MM.1S (cell line): ENCODE measurements around the gene RNF149.

ENCODE experiments used
- DNase-seq: peaks from one replicate; pipeline ENCODE4 v3.0.0-alpha.2; 2015
- H2AFZ ChIP-seq: fragments of 300-600 bp; sonication (generic); 2 replicates; pipeline ENCODE4 v1.6.0; 2016; ENCODE audit warnings: antibody characterized with exemption, low read length
- H3F3A ChIP-seq: fragments of 300-600 bp; sonication (generic); 2 replicates; pipeline ENCODE4 v1.6.1; 2016; ENCODE audit warnings: mild to moderate bottlenecking, antibody characterized with exemption, low read length, moderate library complexity, mixed read lengths; ENCODE audit not compliant: insufficient read depth
- H3K27ac ChIP-seq: fragments of 300-600 bp; sonication (generic); 2 replicates; pipeline ENCODE4 v1.5.1; 2016; ENCODE audit warnings: mild to moderate bottlenecking, low read length
- H3K27me3 ChIP-seq: fragments of 300-600 bp; sonication (generic); replicated peaks from 2 replicates; pipeline ENCODE4 v1.6.0; 2016; ENCODE audit warnings: low read length; ENCODE audit not compliant: insufficient read depth
- H3K36me3 ChIP-seq: fragments of 300-600 bp; sonication (generic); replicated peaks from 2 replicates; pipeline ENCODE4 v1.6.1; 2016; ENCODE audit warnings: mild to moderate bottlenecking, low read length, mixed read lengths; ENCODE audit not compliant: insufficient read depth
- H3K4me1 ChIP-seq: fragments of 300-600 bp; sonication (generic); 2 replicates; pipeline ENCODE4 v1.6.1; 2016; ENCODE audit warnings: low read length, mixed read lengths
- H3K4me2 ChIP-seq: fragments of 300-600 bp; sonication (generic); 2 replicates; pipeline ENCODE4 v1.6.0; 2016; ENCODE audit warnings: low read depth, low read length
- H3K4me3 ChIP-seq: fragments of 300-600 bp; sonication (generic); 2 replicates; pipeline ENCODE4 v1.5.1; 2016; ENCODE audit warnings: low read length, mixed read lengths
- H3K79me2 ChIP-seq: fragments of 300-600 bp; sonication (generic); 2 replicates; pipeline ENCODE4 v1.6.1; 2016; ENCODE audit warnings: mixed run types, low read length, mixed read lengths
- H3K9ac ChIP-seq: fragments of 300-600 bp; sonication (generic); 2 replicates; pipeline ENCODE4 v1.6.1; 2016; ENCODE audit warnings: low read length, mixed read lengths
- H3K9me2 ChIP-seq: fragments of 300-600 bp; sonication (generic); replicated peaks from 2 replicates; pipeline ENCODE4 v1.6.1; 2016; ENCODE audit warnings: mild to moderate bottlenecking, low read length, mixed read lengths; ENCODE audit not compliant: insufficient read depth
- H3K9me3 ChIP-seq: fragments of 300-600 bp; sonication (generic); replicated peaks from 2 replicates; pipeline ENCODE4 v1.6.1; 2016; ENCODE audit warnings: mild to moderate bottlenecking, low read length, mixed read lengths; ENCODE audit not compliant: insufficient read depth
- H4K20me1 ChIP-seq: fragments of 300-600 bp; sonication (generic); 2 replicates; pipeline ENCODE4 v1.6.1; 2016; ENCODE audit warnings: mild to moderate bottlenecking, low read length, moderate library complexity, mixed read lengths; ENCODE audit not compliant: insufficient read depth
- CTCF ChIP-seq: fragments of 300-600 bp; sonication (generic); IDR thresholded peaks from 2 replicates; pipeline ENCODE4 v1.5.1; 2016; ENCODE audit warnings: antibody characterized with exemption, low read length, mixed read lengths
- EZH2 ChIP-seq: fragments of 300-600 bp; sonication (generic); optimal IDR thresholded peaks from 2 replicates; pipeline ENCODE3; 2017; ENCODE audit warnings: low read depth, mild to moderate bottlenecking, antibody characterized with exemption, low read length, mixed read lengths
- EZH2phosphoT487 ChIP-seq: fragments of 300-600 bp; sonication (generic); IDR thresholded peaks from 2 replicates; pipeline ENCODE4 v1.6.1; 2018; ENCODE audit warnings: antibody characterized with exemption, low read length

The RNF149 gene

DNA sequence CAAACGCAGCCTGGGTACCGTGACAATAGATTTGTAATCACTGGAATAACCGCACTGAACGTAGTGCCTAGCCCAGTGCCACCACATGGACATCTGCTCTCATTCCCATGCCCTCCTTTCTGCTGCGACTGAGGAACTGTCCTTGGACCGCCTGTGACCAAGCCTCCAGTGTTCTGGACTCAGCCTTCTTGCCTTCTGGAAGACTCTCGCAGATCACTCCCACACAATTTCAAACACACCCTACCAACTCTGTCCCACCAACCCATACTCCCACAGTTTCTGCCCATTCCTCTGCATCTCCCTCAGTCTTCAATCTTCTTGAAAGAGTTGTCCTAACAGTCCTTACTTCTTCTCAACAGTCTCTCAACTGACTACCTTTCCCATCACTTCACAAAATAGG is 2.1 kb downstream of the RNF149 start:
- peak overlapping the region; percentile 89 for H3K4me3 ChIP-seq
- H2AFZ ChIP-seq, result no peak overlapping the region
- H3K4me2 ChIP-seq, result peak overlapping the region; percentile 73
- H3K27ac ChIP-seq, result peak overlapping the region; percentile 88
- H3K27me3 ChIP-seq, result no peaks in the 10 kb centered on the region
- peak overlapping the region; percentile 63 for H3K9ac ChIP-seq
- no peaks in the 10 kb centered on the region for H4K20me1 ChIP-seq
- peaks cover 18% of the 10 kb centered on the region for H3K4me1 ChIP-seq
- no peaks in the 10 kb centered on the region for H3K9me2 ChIP-seq
- peaks cover 4% of the 10 kb centered on the region; the same call in 1 of the 2 replicates for H3K36me3 ChIP-seq
- DNase-seq, result peak; percentile 17
- H3F3A ChIP-seq, result peaks cover 15% of the 10 kb centered on the region
- no peaks in the 10 kb centered on the region for H3K9me3 ChIP-seq
- TF ChIP-seq CTCF (no peak), EZH2 (no peak), EZH2phosphoT487 (no peak)
- peaks cover 70% of the 10 kb centered on the region for H3K79me2 ChIP-seq

- peaks cover 15% of the 10 kb centered on the region for H3F3A ChIP-seq
- H3K36me3 ChIP-seq, result peaks cover 4% of the 10 kb centered on the region; the same call in 1 of the 2 replicates
- TF ChIP-seq EZH2 (no peak), EZH2phosphoT487 (no peak), CTCF (no peak)
- no peaks in the 10 kb centered on the region for H3K27me3 ChIP-seq
- H3K9me2 ChIP-seq, result no peaks in the 10 kb centered on the region
- H2AFZ ChIP-seq, result no peak overlapping the region
- peak overlapping the region; percentile 73 for H3K4me2 ChIP-seq
- peak overlapping the region; percentile 88; the same call in 1 of the 2 replicates for H3K27ac ChIP-seq
- H3K9me3 ChIP-seq, result no peaks in the 10 kb centered on the region
- DNase-seq, result no peak
- H3K79me2 ChIP-seq, result peaks cover 78% of the 10 kb centered on the region
- H4K20me1 ChIP-seq, result 0 out of 2 replicates have a peak, but pooled peaks cover 6% of the 10 kb centered on the region
- H3K9ac ChIP-seq, result peak overlapping the region; percentile 63; the same call in 1 of the 2 replicates
- peak overlapping the region; percentile 89 for H3K4me3 ChIP-seq
- peaks cover 18% of the 10 kb centered on the region for H3K4me1 ChIP-seq
These were observed 2.9 kb downstream of the RNF149 start for GRCh38 chr2:101305492-101306078.

DNA sequence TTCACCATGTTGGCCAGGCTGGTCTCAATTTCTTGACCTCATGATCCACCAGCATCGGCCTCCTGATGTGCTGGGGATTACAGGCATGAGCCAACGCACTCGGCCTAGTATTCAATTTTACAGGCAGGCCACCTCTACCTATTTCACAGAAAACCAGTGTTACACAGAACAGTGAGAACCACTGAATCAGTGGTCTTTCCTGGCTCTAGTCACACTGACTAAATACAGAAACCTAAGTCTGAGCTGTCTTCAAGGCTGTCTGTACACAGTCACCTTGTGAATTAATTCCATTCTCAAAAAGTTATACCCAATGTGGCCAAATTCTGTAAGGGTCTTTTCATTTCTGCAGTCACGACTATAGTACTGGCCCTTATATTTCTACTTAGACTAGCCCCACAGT is 3.5 kb downstream of the RNF149 start:
- peaks cover 15% of the 10 kb centered on the region for H3F3A ChIP-seq
- peak overlapping the region; percentile 89; the same call in 1 of the 2 replicates for H3K4me3 ChIP-seq
- no peaks in the 10 kb centered on the region for H3K9me2 ChIP-seq
- H3K9me3 ChIP-seq, result no peaks in the 10 kb centered on the region
- no peak for DNase-seq
- H3K36me3 ChIP-seq, result peaks cover 4% of the 10 kb centered on the region; the same call in 1 of the 2 replicates
- 0 out of 2 replicates have a peak, but pooled peaks cover 6% of the 10 kb centered on the region for H4K20me1 ChIP-seq
- TF ChIP-seq EZH2 (no peak), CTCF (no peak), EZH2phosphoT487 (no peak)
- no peaks in the 10 kb centered on the region for H3K27me3 ChIP-seq
- H2AFZ ChIP-seq, result no peak overlapping the region
- H3K9ac ChIP-seq, result no peak overlapping the region
- H3K27ac ChIP-seq, result no peak overlapping the region
- peak overlapping the region; percentile 73; the same call in 1 of the 2 replicates for H3K4me2 ChIP-seq
- peaks cover 84% of the 10 kb centered on the region for H3K79me2 ChIP-seq
- H3K4me1 ChIP-seq, result peaks cover 18% of the 10 kb centered on the region
